ENCODE results near the gene ZNF747.

ZNF747 gene

GRCh38 chr16:30534368-30535105, at the start of gene ZNF747:
Gene ZNF747, minus strand, starts transcription at chr16:30534858. Its CDS starts 179 bp downstream, at chr16:30534679.
- peak; percentile 78 for DNase-seq (ENCODE audit: low read depth)

- DNase-seq (ENCODE audit: low read depth), result no peak
Measured at GRCh38 chr16:30582611-30583340, 48.1 kb upstream of the ZNF747 start.

GRCh38 chr16:30581457-30581856, 46.8 kb upstream of the ZNF747 start:
- no peak for DNase-seq (ENCODE audit: low read depth)

- DNase-seq (ENCODE audit: low read depth), result no peak
Measured at GRCh38 chr16:30574678-30575077, 40.0 kb upstream of the ZNF747 start.

GRCh38 chr16:30571445-30572322, 37.0 kb upstream of the ZNF747 start, which contains the start of gene ZNF688:
Gene ZNF688, minus strand, starts transcription at chr16:30571714. Its CDS starts 85 bp downstream, at chr16:30571629.
- DNase-seq (ENCODE audit: low read depth), result peak; percentile 82

GRCh38 chr16:30570636-30571444, 36.2 kb upstream of the ZNF747 start:
- no peak for DNase-seq (ENCODE audit: low read depth)

GRCh38 chr16:30569746-30570635, 35.3 kb upstream of the ZNF747 start:
- DNase-seq (ENCODE audit: low read depth), result no peak

- DNase-seq (ENCODE audit: low read depth), result no peak
Measured at GRCh38 chr16:30569281-30569680, 34.6 kb upstream of the ZNF747 start.

- no peak for DNase-seq (ENCODE audit: low read depth)
Measured at GRCh38 chr16:30567991-30568638, 33.5 kb upstream of the ZNF747 start.

GRCh38 chr16:30567160-30567990, 32.7 kb upstream of the ZNF747 start:
- DNase-seq (ENCODE audit: low read depth), result no peak

GRCh38 chr16:30566531-30566930, 31.9 kb upstream of the ZNF747 start:
- DNase-seq (ENCODE audit: low read depth), result no peak

GRCh38 chr16:30565984-30566383, 31.3 kb upstream of the ZNF747 start:
- DNase-seq (ENCODE audit: low read depth), result no peak

- DNase-seq (ENCODE audit: low read depth), result no peak
Measured at GRCh38 chr16:30565526-30565925, 30.9 kb upstream of the ZNF747 start.

GRCh38 chr16:30562021-30562420, 27.4 kb upstream of the ZNF747 start:
- DNase-seq (ENCODE audit: low read depth), result no peak

GRCh38 chr16:30561089-30561816, 26.6 kb upstream of the ZNF747 start:
- peak; percentile 52 for DNase-seq (ENCODE audit: low read depth)

- no peak for DNase-seq (ENCODE audit: low read depth)
Measured at GRCh38 chr16:30559690-30560089, 25.0 kb upstream of the ZNF747 start.

GRCh38 chr16:30558789-30559377, 24.2 kb upstream of the ZNF747 start:
- no peak for DNase-seq (ENCODE audit: low read depth)

Measured in CMK (cell line).